Measurements from ENCODE around the gene KCTD17. TPM values are rescaled to one million over a fixed set of nuclear protein-coding genes. Genes with fewer than 3 reads are reported as not detected.

KCTD17 gene
- polyA plus RNA-seq, 3 donors: 8.4 to 40.0 (median 9.0) TPM

GRCh38 chr22:37095113-37095512 is 43.6 kb downstream of the KCTD17 start:
- DNase-seq: no peak

GRCh38 chr22:37097346-37097745 is 45.8 kb downstream of the KCTD17 start:
- Histone ChIP-seq H3K4me1 (ENCODE audit: control insufficient read depth in 1 of 2, insufficient read depth in 2 of 2, low read length in 2 of 2) (no peaks in the 10 kb centered on the region), H3K27ac (ENCODE audit: low read depth in 1 of 2, low read length in 2 of 2) (no peak overlapping the region), H4K20me1 (ENCODE audit: insufficient read depth, low read length) (no peaks in the 10 kb centered on the region), H3K9ac (ENCODE audit: insufficient read depth, low read length, poor library complexity, severe bottlenecking) (no peak overlapping the region), H3K79me2 (ENCODE audit: insufficient read depth, low read length) (no peaks in the 10 kb centered on the region), H3K4me2 (replicated peaks; ENCODE audit: extremely low read depth, low read length, poor library complexity, severe bottlenecking) (no peak overlapping the region), H3K9me3 (replicated peaks in 1 of 2; ENCODE audit: control insufficient read depth in 1 of 2, insufficient read depth in 1 of 2, low read length in 2 of 2) (no peaks in the 10 kb centered on the region), H3K4me3 (replicated peaks in 1 of 3; ENCODE audit: low read depth in 2 of 3, low read length in 3 of 3) (no peak overlapping the region), H3K36me3 (replicated peaks in 1 of 2; ENCODE audit: control insufficient read depth in 1 of 2, insufficient read depth in 2 of 2, low read length in 2 of 2) (no peaks in the 10 kb centered on the region), H2AFZ (ENCODE audit: insufficient read depth, low read depth, low read length, poor library complexity, severe bottlenecking) (no peak overlapping the region), H3K27me3 (ENCODE audit: control insufficient read depth in 2 of 2, insufficient read depth in 2 of 2, low read length in 2 of 2) (peaks cover 0 to 2% of the 10 kb centered on the region in 2 donors)
- DNase-seq: no peak
- Mint-ChIP-seq H3K4me1 (no peaks in the 10 kb centered on the region), H3K4me3 (no peak overlapping the region), H3K36me3 (no peaks in the 10 kb centered on the region), H3K9me3 (peaks cover 0 to 3% (median 0%) of the 10 kb centered on the region in 7 donors), H3K27me3 (ENCODE audit: low read depth in 3 of 3) (peaks cover 7 to 36% (median 15%) of the 10 kb centered on the region in 3 donors), H3K27ac (no peak overlapping the region)
- whole genome bisulfite sequencing (ENCODE audit: insufficient coverage): 82% methylated on average over 13 of the region's 13 CpGs
- intact Hi-C loops (cut with micrococcal nuclease): no loop called here
- no peak for TF ChIP-seq CTCF (IDR thresholded peaks at IDR 0.05)

More at GRCh38 chr22:37095113-37095512, 43.6 kb downstream of the KCTD17 start:
- Histone ChIP-seq H3K27ac (ENCODE audit: low read depth in 1 of 2, low read length in 2 of 2) (no peak overlapping the region), H3K36me3 (replicated peaks in 1 of 2; ENCODE audit: control insufficient read depth in 1 of 2, insufficient read depth in 2 of 2, low read length in 2 of 2) (no peaks in the 10 kb centered on the region), H3K4me1 (ENCODE audit: control insufficient read depth in 1 of 2, insufficient read depth in 2 of 2, low read length in 2 of 2) (no peaks in the 10 kb centered on the region), H3K9me3 (replicated peaks in 1 of 2; ENCODE audit: control insufficient read depth in 1 of 2, insufficient read depth in 1 of 2, low read length in 2 of 2) (no peaks in the 10 kb centered on the region), H4K20me1 (ENCODE audit: insufficient read depth, low read length) (no peaks in the 10 kb centered on the region), H3K27me3 (ENCODE audit: control insufficient read depth in 2 of 2, insufficient read depth in 2 of 2, low read length in 2 of 2) (peaks cover 0 to 2% of the 10 kb centered on the region in 2 donors), H2AFZ (ENCODE audit: insufficient read depth, low read depth, low read length, poor library complexity, severe bottlenecking) (no peak overlapping the region), H3K9ac (ENCODE audit: insufficient read depth, low read length, poor library complexity, severe bottlenecking) (no peak overlapping the region), H3K79me2 (ENCODE audit: insufficient read depth, low read length) (no peaks in the 10 kb centered on the region), H3K4me2 (replicated peaks; ENCODE audit: extremely low read depth, low read length, poor library complexity, severe bottlenecking) (no peak overlapping the region), H3K4me3 (replicated peaks in 1 of 3; ENCODE audit: low read depth in 2 of 3, low read length in 3 of 3) (no peak overlapping the region)
- intact Hi-C loops (cut with micrococcal nuclease): no loop called here
- Mint-ChIP-seq H3K36me3 (no peaks in the 10 kb centered on the region), H3K4me1 (no peaks in the 10 kb centered on the region), H3K27ac (no peak overlapping the region), H3K4me3 (no peak overlapping the region), H3K27me3 (ENCODE audit: low read depth in 3 of 3) (peaks cover 10 to 34% (median 15%) of the 10 kb centered on the region in 3 donors), H3K9me3 (no peaks in the 10 kb centered on the region)
- 90% methylated on average over 2 of the region's 11 CpGs for WGBS (ENCODE audit: insufficient coverage)
- no peak for TF ChIP-seq CTCF (IDR thresholded peaks at IDR 0.05)
